GM18858 (cell line): ENCODE results near the gene LYRM7.
"Not testable (repeated sequence)": the region's sequence is repeated elsewhere in the genome, so short reads cannot be mapped to it uniquely, and the experiment has no call there.

Source experiments
- ATAC-seq: cut with Tn5 transposase; IDR thresholded peaks from one replicate; pipeline ENCODE4 v1.9.1; 2021; ENCODE audit not compliant: unreplicated experiment

The LYRM7 gene

DNA sequence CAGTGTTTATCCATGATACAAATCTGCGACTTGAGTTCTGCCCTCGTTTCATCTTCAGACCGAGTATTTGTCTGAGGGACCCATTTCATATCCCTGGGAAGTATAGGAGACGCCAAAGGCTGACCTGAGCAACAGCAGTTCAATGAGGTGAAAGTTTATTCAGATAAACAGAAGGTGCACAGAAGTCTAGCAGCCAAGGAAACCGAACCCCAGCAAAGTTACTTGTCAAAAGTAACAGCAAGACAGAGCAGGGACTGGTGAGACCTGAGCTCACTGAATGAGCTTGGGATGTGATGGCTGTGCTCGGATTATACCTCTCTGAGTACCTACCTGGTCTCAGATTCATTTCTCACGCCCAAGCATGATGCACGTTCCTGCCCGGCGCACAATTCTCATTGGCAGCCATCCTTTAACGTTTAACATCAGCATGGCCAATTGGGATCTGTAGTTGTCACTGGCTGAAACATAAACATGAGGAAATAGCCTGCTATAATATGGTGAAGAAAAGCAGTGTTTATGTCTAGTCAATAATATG is 599 bp downstream of the LYRM7 start:
- no peak for ATAC-seq

DNA sequence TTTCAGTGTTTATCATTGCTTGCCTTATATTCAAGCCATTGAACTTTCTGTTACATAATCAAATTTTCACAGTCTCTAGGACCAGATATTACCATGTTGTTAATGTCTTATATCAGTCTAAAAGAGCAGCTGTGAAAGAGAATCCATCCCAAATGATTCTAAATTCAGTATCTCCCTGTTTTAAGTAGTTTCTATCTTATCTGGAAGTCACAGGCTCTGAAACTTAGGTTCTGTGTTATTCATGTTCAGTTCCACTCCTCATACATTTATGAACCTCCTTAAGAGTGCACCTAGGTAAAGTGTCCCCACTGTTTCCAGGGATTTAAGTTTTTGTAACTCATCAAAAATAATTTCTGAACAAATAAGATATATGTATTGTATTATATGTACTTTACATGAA is 9.7 kb downstream of the LYRM7 start:
- no peak for ATAC-seq

DNA sequence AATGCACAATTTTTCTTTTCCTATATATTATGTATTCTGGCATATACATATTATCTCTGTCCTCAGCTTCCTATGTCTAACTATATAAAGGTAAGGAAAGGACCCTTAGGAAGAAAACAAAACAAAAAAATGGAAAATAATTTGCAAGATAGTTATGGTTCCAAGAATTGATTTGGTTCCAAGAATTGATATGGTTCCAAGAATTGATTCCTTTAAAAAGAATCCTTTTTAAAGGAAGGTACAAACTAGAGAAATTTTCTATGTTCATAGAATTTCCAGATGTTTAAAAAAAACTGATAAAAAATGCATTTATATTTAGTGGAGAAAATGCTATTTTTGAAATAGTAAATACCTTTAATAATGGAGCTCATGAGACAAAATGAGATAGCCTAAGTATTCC is 12.1 kb downstream of the LYRM7 start:
- ATAC-seq = no peak

DNA sequence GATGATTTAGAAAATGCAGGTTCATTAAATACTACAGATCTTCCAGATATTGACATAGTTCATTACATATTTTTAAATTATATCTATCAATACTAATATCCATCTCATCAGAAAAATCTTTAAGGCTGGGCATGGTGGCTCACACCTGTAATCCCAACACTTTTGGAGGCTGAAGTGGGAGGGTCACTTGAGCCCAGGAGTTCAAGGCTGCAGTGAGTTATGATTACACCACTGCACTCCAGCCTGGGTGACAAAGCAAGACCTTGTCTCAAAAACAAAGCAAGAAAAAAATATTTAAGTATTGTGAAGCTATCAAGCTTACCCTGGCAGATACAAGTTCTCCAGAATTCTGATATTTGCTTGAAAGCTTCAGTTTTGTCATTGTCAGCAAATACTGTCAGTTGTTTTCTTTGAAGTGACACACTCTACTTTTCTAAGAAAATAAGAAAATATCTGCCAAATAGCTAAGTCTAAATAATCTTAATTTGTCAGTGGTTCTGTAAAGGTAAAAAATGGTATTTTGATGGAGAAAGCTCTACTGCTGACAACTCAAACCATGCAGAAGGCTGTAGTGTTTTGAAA is 14.9 kb downstream of the LYRM7 start:
- ATAC-seq = no peak

- no peak for ATAC-seq
Measured at GRCh38 chr5:131186561-131187256, 16.0 kb downstream of the LYRM7 start.

GRCh38 chr5:131193106-131193505 is 22.4 kb downstream of the LYRM7 start:
- ATAC-seq = no peak

DNA sequence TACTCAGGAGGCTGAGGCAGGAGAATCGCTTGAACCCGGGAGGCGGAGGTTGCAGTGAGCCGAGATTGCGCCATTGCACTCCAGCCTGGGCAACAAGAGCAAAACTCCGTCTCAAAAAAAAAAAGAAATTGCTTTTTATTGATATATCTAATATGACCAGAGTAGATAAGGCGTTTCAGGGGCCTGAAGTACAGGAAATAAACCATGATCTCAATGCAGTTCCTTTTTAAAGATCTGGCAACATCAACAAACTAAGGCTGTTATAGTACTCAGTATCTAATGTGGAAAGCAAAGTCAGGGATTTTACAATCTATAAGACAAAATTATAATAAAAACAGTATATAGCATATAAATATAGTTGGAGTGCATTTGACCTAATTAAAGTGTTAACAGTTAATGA is 23.2 kb downstream of the LYRM7 start:
- ATAC-seq = not testable (repeated sequence)

GRCh38 chr5:131194725-131195124 is 24.0 kb downstream of the LYRM7 start:
- ATAC-seq = no peak

DNA sequence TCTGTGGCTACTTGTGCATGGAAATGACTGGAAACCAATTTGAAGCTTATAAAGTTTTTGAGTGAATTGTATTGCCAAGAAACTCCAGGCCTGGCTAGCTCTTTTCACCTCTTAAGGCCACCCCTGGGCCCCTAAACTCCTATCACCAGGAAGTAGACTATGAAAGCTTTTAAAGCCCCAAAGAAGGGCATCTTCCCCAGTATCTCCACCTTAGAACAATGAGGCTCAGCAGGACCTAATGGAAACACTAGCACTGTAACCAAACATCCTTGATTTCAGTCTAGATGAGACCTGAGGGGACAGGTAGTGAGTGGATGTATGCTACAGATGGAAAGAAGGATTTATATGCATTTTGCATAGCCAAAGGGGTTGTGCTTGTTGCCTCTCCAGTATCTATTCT is 25.0 kb downstream of the LYRM7 start:
- no peak for ATAC-seq

- ATAC-seq = no peak
Measured at GRCh38 chr5:131196331-131196730, 25.6 kb downstream of the LYRM7 start.

DNA sequence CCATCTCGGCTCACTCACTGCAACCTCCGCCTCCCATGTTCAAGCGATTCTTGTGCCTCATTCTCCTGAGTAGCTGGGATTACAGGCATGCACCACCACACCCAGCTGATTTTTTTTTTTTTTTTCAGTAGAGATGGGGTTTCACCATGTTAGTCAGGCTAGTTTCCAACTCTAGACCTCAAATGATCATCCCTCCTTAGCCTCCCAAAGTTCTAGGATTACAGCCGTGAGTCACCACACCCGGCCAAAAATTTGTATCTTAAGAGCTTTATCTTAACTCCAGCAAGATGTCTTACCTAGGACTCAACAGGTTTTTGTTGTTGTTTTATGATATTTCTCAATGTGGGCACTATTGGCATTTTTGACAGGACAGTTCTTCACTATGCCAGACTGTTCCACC is 27.9 kb downstream of the LYRM7 start:
- no peak for ATAC-seq

GRCh38 chr5:131200560-131200959 is 29.8 kb downstream of the LYRM7 start:
- ATAC-seq = no peak

GRCh38 chr5:131204964-131205363 is 34.2 kb downstream of the LYRM7 start:
- no peak for ATAC-seq

DNA sequence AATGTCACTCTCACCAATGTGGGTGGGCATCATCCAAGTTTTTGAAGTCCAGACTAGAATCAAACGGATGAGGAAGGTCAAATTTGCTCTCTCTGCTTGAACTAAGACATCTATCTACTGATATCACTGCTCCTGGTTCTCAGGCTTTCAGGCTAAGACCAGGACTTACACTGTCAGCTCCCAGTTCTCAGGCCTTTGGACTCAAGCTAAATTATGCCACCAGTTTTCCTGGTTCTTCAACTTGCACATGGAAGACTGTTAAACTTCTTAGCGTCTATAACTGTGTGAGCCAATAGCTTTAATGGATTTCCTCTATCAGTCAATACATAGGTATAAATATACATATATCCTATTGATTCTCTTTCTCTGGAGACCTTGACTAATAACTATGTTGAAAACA is 35.3 kb downstream of the LYRM7 start:
- ATAC-seq = no peak

- ATAC-seq = no peak
Measured at GRCh38 chr5:131206772-131207171, 36.0 kb downstream of the LYRM7 start.

DNA sequence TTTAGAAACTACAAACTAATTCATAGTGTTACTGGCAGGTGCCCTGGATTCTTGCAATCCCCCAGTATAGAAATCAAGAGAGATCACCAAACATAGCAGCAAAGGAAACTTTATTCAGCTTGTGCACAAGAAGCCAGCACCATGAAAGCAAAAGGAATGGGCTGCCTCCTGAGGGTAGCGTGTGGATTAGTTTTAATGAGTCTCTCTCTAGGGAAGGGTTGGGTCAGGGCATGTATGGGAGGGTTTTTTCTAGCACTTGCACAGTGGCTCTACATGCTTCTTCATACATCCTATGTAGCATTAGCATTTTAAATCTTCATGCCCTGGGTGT is 38.4 kb downstream of the LYRM7 start:
- ATAC-seq = no peak

- peak; percentile 92 for ATAC-seq
Measured at GRCh38 chr5:131209506-131210150, 38.9 kb downstream of the LYRM7 start.

DNA sequence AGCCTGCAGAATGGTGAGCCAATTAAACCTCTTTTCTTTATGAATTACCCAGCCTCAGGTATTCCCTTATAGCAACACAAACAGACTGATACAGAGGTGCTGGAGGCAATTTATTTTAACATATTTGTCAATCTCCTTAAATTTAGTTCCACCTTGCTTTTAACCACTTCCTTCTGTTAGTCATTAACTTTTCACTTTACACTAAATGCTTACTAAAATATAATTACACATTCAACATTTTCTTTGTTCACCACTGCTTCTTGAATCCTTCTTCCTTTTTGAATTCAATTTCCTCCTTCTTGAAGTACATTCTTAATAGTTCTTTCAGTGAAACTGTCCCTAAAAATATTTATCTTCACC is 39.4 kb downstream of the LYRM7 start:
- ATAC-seq = no peak

- no peak for ATAC-seq
Measured at GRCh38 chr5:131211669-131212068, 40.9 kb downstream of the LYRM7 start.

GRCh38 chr5:131212471-131213021 is 41.8 kb downstream of the LYRM7 start:
- ATAC-seq = peak; percentile 24

- no peak for ATAC-seq
Measured at GRCh38 chr5:131214609-131215227, 44.0 kb downstream of the LYRM7 start.

DNA sequence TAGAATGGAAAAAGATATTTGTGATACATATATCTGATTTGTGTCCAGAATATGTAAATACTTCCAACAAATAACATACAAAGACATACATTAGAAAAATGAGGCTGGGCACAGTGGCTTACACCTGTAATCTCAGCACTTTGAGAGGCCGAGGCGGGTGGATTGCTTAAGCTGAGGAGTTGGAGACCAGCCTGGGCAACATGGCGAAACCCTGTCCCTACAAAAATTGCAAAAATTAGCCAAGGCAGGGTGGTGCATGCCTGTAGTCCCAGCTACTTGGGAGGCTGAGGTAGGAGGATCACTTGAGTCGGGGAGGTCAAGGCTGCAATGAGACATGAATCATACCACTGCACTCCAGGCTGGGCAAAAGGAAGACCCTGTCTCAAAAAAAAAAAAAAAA is 47.0 kb downstream of the LYRM7 start:
- ATAC-seq = no peak
